GM18867 (cell line): ENCODE measurements around the gene FABP6.

Experiments
- ATAC-seq: cut with Tn5 transposase; IDR thresholded peaks from one replicate; pipeline ENCODE4 v1.9.1; 2021; ENCODE audit warnings: mild to moderate bottlenecking, moderate library complexity; ENCODE audit not compliant: unreplicated experiment

FABP6 gene

DNA sequence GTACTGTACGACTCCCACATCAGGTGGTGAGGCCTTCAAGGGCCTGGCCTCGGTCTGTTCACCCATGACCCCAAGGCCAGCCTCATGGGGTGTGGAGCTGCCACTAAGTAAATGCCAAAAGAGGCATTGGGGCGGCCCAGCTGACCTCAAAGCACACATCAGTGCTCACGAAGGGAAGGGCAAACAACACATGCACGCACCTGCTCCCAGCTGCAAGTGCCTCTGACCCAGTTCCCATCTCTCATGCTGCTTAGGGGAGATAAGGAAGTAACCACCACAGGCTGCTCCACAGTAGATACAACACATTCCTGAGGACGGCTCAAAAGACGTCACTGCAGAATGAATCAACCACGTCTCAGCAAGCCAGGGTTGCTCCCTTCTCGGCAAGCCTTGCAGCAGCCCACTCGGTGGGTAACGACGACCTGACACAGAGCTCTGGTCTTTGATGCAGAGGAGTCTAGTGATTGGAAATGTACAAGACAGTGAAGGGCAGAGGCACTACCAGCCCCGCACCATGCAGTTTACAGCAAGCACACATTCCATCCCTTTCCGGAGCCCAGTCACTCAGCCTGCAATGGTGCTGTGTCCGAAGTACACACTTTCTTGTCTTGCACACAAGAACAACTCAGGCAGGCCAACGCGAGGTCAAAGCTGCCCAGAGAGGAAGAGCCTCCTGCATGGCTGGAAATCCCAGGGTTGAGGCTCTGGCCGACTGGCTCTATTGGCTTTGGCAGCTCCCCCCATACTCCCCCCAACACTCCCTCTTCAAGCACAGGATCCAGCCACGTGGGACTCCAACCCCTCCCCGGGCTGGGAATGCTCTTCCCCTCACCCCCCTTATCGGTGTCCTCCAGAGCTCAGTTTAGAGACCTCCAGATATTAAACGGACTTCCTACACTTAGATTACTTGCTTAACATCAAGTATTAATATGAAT lies 31.8 kb downstream of the FABP6 start:
- ATAC-seq = peak; percentile 62

DNA sequence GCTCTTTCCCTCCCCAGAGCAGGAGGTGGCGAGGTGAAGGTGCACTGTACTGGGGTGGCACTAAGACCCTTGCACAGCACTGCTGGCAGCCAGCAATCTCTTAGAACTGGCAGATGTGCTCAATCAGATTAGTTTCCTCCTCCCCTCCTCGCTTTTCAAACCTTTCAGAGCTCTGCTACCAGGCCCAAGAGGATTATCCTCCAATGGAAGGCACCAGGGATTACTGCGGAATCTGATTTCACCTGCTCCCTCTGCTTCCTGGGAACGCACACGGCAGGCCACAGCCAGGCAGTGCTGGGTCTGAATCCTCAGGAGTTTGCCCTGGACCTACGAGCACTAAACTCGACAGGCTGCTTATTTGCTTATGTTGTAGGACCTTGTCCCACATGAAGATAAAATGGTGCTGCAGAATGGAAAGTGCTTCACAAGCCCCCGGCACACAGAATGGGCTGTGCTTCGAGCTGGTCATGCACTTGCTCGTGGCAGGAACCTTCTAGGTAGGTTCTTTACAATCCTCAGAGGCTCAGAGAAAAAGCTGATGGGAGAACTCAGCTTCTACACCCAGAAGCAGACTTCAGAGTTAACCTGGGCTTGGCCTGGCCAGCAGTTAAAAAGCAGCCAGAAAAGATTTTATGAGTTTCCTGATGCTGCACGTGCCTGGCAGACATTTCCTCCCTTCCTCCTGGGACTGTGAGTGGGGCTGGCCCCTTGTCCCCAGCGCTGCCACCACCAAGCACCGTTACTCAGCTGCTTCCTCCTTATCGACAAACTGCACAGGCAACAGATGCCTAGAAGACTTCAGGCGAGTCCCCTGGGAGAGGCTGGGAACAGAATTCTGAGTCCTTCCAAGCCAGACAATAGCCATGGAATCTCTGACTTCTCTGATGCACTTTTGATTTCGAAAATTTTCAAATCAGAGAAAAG lies 33.1 kb downstream of the FABP6 start:
- no peak for ATAC-seq

DNA sequence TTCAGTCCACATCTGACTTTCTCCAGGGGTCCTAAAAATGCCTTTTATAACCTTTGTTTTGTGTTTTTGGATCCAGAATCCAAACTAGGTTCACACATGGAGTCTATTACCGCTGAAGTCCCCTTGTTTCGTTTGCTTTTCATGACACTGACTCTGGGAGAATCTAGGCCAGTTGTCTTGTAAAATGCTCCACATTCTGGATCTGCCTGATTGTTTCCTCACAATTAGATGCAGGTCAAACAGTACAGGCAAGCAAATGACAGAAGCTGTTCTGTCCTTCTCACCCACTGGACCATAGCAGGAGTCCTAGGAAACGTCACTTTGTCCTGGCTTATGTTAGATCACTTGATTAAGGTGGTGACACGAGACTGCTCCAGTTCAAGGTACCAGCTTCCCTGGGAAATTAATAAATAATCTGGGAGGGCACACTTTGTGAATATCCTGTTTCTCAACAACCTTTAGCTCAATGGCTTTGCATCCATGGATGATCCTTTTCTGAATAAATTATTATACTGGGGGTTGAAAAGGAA lies 34.1 kb downstream of the FABP6 start:
- no peak for ATAC-seq

DNA sequence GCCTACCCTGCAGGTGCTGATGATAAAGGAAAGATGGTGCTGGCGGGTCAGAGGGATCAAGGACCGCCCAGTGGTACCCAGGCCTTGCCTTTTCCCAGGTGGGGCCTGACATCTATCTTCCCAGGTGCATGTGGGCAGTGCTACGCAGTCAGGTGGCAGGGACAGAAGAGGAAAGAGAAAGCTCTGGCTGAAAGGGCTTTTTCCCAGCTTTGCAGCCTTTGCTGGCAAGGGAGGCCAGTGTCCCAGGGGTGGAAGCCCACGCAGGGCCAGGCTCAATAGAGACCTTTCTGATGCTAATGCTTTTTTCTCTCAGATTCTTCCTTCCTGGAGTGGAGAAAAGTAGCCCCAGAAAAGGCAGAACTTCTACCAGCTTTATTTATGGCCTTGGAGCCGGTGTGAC lies 36.7 kb downstream of the FABP6 start:
- no peak for ATAC-seq

DNA sequence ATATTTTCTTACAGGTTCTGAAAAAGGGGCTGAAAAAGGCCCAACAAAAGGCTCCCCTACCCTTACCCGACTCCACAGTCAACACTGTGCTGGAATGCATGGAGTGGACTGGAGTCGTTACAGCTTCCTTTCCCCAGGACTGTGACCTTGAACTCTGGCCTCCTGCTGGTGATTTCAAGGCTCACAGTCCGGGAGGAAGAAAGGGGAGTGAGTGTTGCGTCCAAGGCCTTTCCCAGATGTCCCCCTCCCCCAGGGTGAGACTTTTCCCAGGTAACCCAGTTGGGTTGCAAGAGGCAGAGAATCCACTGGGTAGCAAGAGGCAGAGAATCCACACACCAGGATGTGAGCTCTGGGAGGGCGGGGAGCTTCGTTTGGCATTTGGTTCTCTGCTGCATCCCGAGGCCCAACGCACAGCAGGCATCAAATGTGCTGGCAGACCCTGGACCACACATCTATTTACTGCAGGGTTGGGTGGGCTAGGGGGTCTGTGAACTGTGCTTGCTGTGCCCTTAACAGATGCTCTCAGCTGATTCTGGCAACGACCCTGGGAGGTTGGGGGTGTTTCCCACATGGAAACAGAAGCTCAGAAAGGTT lies 37.5 kb downstream of the FABP6 start:
- ATAC-seq = no peak

DNA sequence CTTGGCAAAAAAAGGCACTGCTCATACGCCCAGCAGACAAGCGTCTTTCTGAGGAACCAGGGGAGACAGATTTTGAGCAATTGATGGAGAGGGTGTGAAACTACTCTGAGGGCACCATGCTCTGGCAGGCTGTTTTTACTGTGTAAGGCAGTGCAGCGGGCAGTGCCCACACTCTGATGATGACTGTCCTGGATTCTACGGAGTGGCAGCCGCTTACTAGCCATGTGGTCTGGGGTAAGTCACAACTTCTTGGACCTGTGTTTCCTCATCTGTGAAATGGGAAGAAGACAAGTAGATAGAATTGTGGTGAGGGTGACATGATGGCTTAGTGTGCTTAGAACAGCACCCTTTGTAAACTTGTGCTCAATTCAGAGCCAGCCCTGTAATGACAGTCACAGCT lies 38.8 kb downstream of the FABP6 start:
- no peak for ATAC-seq

DNA sequence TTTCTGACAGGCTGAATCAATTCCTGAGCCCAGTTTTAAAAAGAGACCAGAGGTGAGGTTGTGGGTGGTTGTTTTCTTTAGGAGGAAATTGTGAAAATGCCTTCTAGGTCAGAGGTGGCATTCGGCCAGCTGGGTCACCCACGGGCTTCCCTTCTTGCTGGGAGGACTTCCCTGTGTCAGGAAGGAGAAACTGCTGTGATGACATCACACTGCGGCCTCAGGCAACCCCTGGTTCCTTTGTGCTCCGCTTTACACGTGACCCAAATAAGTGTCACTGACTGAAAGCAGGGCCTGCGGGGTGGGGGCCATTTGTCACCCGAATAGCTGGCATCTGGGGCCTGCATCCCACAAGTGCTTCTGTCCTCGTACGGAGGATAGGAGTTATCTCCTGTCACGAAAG lies 39.7 kb downstream of the FABP6 start:
- no peak for ATAC-seq

DNA sequence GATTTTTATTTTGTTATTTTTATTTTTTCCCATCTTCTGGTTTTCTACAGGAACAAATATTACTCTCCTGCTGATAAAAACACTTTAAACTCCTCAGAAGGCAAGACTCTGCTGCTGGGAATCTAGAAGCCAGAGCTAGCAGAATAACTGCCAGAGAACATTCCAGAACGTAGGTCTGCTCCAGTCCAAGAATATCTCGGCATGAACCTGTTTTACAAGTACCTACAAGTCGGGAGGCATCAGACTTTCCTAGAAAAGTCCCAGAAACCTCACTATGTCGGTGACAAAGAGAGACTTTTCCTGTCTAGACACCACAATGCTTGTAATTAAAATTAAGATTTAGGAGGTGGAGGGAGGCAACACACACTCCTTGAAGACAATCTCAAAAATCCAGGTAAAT lies 41.4 kb downstream of the FABP6 start:
- no peak for ATAC-seq

DNA sequence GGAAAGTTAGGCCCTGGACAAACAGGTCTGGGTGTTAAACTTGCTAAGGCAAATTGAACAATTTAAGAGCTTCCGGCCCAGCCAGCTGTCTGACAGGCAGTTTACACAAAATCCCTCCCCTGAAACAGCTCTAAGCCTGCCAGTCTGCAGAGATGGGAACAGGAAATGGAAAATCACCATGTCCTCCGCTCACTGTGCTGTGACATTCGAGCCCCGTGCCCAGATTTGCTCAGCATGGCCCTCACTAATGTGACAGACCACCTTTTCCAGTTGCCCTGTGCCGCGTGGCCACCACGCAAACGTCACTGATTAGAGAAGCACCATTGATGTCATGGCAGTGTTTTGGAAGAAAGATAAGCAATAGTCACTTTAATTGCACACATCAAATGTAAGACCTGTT lies 42.1 kb downstream of the FABP6 start:
- no peak for ATAC-seq

DNA sequence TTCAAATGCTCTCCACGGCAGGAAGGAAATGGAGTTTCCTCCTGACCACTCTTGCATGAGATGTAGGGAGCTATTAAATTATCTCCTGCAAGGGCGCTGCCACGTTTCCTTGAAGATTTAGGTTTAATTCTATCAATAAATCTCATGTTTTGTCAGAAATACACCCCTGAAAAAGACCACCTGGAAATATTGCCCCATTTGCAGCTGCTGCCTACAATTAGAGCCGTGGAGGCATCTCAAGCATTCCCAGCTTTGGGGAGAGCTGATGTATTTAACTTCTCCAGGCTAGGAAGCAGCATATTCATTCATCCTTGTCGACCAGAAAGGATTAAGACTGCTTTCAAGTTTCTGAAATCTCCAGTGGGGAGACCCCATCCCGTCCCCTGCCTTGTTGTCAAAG lies 42.5 kb downstream of the FABP6 start:
- ATAC-seq = no peak

DNA sequence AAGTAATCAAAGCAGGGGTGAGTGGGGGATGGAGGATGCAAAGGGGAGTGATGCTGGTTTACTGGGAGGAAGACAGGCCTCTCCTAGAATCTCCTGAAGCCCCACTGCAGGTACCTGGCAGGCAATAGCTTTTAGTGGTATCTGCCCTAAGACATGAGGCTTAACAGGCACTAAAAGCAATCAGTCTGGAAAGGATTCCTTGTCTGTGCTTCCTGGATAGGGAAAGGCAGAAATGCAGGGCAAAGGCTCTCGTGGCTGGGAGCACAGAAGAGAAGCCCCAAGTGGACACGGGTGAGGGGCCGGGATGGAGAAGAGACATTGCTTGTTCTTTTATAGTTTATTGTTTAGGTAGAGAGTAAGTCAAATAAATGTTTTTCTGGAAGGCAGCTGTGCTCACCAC lies 43.0 kb downstream of the FABP6 start:
- ATAC-seq = no peak

DNA sequence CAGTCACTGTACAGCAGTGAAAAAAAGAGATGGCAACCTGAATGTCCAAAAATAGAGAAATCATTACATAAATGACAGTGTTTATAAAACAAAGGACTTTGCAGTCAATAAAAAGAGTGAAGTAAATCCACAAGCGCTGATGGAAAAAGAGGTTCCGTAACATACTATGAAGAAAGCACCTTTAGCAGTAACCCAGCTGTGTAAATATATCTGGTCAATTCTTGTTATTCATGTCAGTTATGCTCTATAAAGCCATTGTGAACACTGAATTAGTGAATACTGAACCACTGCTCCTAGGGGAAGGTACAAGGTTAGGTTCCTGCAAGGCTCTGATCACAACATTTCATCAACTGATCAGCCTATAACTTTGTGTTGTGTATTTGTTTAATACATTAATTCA lies 43.6 kb downstream of the FABP6 start:
- ATAC-seq = no peak

DNA sequence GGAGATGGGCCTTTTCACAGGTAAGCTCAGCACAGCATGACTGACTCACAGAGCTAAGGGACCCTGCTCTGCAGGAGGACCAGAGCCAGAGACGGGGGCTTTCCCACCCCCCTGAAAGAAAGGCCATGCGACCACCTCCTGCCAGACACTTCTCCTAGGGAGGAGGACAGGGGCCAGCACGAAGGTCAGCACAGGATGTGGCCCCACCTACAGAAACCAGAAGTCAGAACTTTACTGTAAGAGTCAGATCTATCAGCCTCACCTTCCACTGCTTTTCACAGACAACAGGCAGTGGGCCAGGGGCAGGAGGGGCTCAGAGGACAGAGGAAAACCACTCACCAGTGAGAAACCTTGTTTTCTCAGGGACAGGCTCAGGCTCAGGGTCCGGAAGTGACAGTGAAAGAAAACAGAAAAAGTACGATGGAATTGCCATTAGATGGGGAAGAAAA lies 45.2 kb downstream of the FABP6 start:
- no peak for ATAC-seq

DNA sequence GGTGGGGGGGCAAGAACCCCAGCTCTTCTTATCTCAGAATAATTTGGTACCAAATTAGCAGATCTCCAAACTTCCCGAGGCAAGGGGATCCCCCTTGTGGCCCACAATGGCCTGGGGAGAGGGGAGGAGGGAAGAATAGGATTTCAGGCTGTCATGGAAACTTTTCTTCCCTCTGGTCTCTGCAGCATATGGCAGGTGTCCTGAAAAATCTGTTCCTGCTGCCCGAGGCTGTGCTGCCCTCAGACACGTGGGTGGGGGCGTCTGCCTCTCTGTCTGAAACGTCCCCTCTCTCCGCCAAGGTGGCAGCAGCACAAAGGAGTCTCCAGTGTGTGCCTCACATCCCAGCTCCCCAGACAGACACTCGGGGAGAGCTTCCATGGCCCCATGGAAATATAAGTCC lies 49.0 kb downstream of the FABP6 start:
- no peak for ATAC-seq

DNA sequence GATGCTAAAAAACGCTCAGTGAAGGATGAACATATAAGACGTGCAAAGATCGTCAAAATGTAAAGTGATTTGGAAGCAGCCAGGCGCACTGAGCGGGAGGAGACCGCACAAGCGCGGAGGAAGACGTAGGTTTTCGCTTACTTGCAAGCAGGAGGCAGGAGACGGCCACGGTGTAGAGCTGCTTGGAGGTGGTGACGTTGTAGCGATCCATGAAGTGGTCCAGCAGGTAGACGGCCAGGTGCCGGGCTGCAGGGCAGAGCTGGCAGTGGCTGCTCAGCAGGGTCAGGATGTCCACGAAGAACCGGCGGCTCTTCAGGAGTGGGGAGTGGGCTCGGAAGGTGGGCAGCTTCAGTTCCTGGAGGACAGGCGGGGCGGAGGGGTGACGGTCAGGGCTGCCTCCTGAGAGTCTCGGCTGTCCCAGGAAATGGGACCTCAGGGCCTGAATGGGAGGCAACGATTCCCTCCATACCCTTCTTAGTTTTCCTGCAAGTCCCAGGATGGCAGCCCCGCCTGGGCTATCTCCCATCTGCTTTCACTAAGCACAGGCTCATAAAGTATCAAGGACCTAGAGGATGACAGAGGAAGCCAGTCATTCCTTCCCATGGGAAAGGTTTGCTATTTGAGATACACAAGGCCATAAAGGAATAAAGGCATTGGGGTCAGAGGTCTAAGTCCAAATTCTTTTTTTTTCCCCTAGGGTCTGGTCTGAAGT lies 51.2 kb downstream of the FABP6 start:
- ATAC-seq = no peak

DNA sequence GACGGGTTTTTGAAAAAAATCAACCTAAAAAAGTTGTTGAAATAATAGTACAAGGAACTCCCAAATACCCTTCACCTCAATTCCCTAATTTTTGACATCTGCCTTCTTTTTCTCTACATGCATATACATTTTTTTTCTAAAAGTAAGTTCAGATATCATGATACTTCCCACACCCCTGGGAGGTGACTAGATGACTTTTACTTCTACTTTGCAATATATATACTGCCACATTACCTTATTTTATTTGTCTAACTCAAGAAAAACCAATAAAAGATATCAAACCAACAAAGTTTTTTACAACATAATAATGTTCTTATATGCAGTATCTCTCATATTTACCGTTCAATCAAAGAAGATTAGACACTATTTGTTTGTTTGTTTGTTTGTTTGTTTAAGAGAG lies 52.0 kb downstream of the FABP6 start:
- ATAC-seq = no peak

DNA sequence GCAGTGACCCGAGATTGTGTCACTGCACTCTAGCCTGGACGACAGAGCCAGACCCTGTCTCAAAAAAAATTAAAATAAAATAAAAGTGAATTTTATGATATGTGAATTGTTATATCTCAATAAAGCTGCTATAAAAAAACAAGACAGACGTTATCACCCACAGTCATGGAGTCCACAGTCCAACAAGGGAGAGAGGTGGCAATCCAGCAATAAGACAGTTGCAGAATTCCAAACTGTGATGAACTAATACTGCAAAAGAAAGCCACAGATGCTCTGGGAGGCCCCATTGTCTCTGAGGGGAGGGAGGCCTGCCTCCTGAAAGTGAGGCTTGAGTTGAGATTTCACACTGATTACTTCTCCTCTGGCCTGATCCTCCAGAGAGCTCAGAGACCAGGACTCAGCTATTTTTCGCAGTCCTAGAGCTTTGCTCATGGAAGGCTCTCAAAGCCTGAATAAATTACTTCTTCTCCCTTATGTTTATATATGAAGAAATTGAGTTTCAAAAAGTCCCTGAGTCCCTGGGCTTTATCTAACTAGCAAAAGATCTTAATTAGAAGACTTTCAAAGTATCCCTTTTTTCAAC lies 55.1 kb downstream of the FABP6 start:
- no peak for ATAC-seq

DNA sequence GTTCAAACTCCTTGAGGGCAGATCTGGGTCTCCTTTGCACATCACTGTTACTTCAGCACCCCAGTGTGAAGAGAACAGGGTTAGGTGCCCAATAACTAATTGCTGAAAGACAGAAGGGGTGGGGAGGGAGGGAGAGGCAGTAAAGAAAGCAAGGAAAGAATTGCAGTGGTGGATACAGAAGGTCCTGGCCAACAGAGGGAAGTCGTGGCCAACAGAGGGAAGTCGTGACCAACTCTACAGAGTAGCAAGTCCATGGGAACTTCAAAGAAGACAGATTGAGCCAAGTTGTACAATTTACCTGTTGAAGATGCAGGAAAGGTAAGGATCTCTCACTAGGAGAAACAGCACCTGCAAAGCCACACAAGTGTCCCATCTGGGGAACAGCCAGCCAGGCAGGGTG lies 56.0 kb downstream of the FABP6 start:
- ATAC-seq = no peak

DNA sequence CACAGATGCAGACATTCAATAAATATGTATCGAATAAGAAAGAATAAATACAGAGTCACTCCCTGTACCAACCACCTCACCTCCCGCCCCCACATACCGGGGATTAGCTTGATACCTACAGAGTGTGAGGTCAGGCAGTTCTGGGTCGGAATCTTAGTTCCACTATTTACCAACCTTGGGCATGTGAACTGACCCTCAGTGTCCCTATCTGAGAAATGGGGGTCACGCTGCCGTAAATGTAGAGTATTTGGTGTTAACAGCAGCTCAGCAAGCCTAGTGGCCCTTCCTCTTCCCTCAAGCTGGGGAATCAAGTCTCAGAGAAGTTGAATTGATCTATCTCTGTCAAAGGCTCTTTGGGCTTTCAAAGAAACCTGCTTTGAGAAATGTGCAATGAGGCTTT lies 57.6 kb downstream of the FABP6 start:
- ATAC-seq = no peak

DNA sequence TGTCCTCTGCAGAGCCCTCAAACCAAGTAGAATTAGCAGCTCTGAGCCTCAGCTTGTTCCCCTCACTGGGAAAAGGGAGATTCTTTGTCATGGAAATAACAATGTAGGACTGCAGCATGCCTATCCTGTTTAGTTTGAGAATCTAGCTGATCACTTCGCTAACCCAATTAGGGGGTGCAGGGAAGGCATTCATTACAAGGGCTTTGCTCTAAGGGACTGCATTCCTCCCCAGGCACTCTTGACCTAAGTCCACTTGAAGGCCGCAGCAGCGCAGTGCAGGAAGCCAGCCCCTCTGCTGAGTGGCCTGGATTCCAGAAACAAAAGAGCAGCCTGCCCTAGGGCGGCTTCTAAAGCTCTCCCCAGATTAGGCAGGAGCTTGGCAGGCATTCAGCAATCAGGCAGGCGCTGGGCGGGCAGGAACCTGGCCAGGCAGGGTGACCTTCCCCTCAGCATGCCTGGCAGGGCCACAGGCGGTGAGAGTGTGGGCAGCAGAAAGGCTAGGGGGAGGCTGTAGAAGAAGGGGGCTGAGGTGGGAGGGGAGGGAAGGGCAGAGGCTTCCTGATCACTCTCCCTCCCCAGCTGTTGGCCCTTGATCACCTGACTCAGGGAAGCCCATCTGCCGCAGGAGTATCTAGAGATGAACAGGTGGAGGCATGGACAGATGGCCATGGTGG lies 58.2 kb downstream of the FABP6 start:
- ATAC-seq = no peak
